Suprapubic skin (tissue), 4 donors: ENCODE data around the gene DMGDH.

Experiments used
- CTCF ChIP-seq, 2 donors: fragments of 200-600 bp in 1 of 2; fragments of 450-650 bp in 1 of 2; sonication (generic) in 1 of 2; IDR thresholded peaks; one replicate each; pipeline ENCODE4 v1.5.1; 2016 to 2019; ENCODE audit warnings: antibody characterized with exemption in 2 of 2, mild to moderate bottlenecking in 1 of 2, moderate library complexity in 1 of 2
- EP300 ChIP-seq: sonication (generic); formaldehyde crosslinking; IDR thresholded peaks from one replicate; pipeline ENCODE4 v1.6.1; 2017; ENCODE audit warnings: antibody characterized with exemption
- POLR2A ChIP-seq, 2 donors: fragments of 450-650 bp; IDR thresholded peaks; one replicate each; pipeline ENCODE4 v1.6.1; 2017; ENCODE audit warnings: antibody characterized with exemption in 2 of 2, mild to moderate bottlenecking in 2 of 2, moderate library complexity in 2 of 2
- POLR2AphosphoS5 ChIP-seq, 3 donors: sonication (generic); formaldehyde crosslinking; IDR thresholded peaks; one replicate each; pipeline ENCODE4 v1.6.1; 2017; ENCODE audit warnings: antibody characterized with exemption in 3 of 3

- TF ChIP-seq POLR2A (IDR thresholded peaks at IDR 0.05) (no peak), CTCF (IDR thresholded peaks at IDR 0.05) (no peak), POLR2AphosphoS5 (IDR thresholded peaks at IDR 0.05) (no peak), EP300 (no peak)
Measured at GRCh38 chr5:79053321-79053720, 16.2 kb downstream of the DMGDH start.
